ENCODE results near the gene ANKS1B.
"Not testable (repeated sequence)": the region's sequence is repeated elsewhere in the genome, so short reads cannot be mapped to it uniquely, and the experiment has no call there.

ANKS1B gene

DNA sequence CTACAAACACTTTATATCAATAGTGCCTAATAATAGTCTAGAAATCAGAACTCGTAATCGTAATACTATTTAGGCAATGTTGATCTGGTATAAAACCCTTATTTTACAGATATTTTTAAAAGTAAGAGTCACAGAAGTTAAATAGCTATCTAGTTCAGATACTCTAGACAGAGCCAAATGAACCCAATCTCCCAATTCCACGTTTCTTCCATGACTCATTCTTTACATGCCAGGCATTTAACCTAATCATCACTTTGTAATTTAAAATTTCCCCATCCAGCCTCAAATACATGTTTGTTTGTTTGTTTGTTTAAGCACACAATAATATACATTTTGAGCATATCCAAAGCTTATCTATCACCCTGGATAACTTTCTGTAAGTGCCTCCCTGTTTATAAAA lies 373.6 kb downstream of the ANKS1B start:
- H3K4me3 ChIP-seq (ENCODE audit: control insufficient read depth, low read depth, low read length): no peak overlapping the region
- TF ChIP-seq, protein P1, sequence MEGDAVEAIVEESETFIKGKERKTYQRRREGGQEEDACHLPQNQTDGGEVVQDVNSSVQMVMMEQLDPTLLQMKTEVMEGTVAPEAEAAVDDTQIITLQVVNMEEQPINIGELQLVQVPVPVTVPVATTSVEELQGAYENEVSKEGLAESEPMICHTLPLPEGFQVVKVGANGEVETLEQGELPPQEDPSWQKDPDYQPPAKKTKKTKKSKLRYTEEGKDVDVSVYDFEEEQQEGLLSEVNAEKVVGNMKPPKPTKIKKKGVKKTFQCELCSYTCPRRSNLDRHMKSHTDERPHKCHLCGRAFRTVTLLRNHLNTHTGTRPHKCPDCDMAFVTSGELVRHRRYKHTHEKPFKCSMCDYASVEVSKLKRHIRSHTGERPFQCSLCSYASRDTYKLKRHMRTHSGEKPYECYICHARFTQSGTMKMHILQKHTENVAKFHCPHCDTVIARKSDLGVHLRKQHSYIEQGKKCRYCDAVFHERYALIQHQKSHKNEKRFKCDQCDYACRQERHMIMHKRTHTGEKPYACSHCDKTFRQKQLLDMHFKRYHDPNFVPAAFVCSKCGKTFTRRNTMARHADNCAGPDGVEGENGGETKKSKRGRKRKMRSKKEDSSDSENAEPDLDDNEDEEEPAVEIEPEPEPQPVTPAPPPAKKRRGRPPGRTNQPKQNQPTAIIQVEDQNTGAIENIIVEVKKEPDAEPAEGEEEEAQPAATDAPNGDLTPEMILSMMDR (IDR thresholded peaks at IDR 0.05; ENCODE audit: control insufficient read depth, insufficient read depth, low read depth, low read length, missing control alignments): no peak
- no peak for DNase-seq (ENCODE audit: low read depth)

DNA sequence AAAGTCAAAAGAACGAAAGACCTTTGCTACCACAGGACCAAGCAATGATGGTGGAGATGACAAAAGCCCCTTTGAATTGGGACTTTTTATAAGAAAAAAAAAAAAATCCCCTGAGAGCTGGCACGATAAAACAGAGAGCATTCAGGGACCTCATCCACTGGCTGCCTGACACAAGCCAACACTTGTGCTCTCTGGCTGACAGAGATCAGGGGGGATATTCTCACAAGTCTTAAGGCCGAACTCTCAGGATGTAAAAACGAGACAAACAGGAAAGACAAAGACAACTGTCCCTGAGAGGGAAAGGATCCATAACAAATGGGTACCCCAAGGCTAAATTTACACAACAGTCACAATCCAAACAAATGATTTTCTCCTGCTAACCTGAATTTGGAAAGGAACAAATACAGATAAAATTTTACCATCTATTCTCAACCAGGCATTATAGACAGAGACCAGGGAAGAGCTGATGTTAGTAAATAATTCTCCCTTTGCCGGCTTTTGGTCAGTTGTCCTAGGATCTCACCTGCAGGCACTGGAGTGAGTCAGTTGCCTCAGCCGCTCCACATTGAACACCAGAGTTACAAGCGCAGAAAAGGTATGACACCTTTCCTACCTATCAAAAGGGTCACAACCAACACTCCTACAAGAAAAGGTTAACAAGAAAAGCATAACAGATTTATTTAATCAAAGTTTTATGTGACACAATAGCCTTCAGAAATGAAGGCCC lies 375.1 kb downstream of the ANKS1B start:
- TF ChIP-seq, protein P1 (IDR thresholded peaks at IDR 0.05; ENCODE audit: control insufficient read depth, insufficient read depth, low read depth, low read length, missing control alignments): no peak
- no peak for DNase-seq (ENCODE audit: low read depth)
- H3K4me3 ChIP-seq (ENCODE audit: control insufficient read depth, low read depth, low read length): no peak overlapping the region

DNA sequence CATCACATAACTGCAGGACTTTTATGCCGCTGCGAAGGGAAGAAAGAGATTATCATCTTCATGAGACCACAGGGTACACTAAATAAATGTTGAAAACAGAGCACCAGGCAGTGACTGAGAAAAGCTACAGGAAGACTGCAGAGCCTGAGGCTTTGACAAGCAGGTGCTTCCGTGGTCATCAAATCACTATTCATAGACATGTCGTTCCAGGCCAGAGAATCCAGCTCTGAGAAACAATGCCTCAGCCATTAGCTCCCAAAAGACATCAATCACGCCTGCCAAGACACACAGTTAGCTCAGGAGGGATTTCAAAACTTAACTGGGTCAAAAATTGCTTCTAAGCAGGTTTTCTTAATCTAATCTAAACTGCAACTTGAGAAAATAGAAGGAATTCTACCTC lies 384.3 kb downstream of the ANKS1B start:
- DNase-seq (ENCODE audit: low read depth): no peak
- TF ChIP-seq, protein P1 (IDR thresholded peaks at IDR 0.05; ENCODE audit: control insufficient read depth, insufficient read depth, low read depth, low read length, missing control alignments): no peak
- no peak overlapping the region for H3K4me3 ChIP-seq (ENCODE audit: control insufficient read depth, low read depth, low read length)

DNA sequence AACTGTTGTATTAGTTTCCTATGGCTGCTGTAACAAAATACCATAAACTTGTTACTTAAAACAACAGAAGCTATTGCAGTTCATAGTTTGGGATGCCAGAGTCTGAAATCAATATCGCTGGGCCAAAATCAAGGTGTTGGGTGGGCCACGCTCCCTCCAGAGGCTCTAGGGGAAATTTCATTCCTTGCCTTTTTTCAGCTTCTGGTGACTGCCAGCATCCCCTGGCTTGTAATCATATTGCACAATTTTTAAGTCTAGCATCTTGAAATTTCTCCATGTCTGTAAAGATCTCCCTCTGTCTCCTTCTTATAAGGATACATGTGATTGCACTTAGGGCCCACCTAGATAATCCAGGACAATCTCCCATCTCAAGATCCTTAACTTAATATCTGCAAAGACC lies 386.0 kb downstream of the ANKS1B start:
- TF ChIP-seq, protein P1 (IDR thresholded peaks at IDR 0.05; ENCODE audit: control insufficient read depth, insufficient read depth, low read depth, low read length, missing control alignments): no peak
- DNase-seq (ENCODE audit: low read depth): no peak
- no peak overlapping the region for H3K4me3 ChIP-seq (ENCODE audit: control insufficient read depth, low read depth, low read length)

DNA sequence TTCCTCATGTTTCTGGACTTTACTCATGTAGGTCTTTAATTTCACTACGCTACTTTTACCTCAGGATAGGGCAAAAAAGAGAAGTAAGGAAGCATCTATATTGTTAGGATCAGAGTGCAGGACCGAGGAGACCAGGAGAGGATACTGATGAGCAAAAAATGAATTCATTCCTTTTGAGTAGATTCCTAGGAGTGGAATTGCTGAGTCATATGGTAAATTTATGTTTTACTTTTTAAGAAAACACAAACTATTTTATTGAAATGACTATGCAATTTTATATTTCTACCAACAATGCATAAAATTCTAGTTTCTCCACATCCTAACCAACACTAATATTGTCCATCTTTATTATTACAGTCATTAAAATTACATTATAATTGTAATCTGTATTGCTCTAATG lies 388.0 kb downstream of the ANKS1B start:
- TF ChIP-seq, protein P1 (IDR thresholded peaks at IDR 0.05; ENCODE audit: control insufficient read depth, insufficient read depth, low read depth, low read length, missing control alignments): no peak
- no peak overlapping the region for H3K4me3 ChIP-seq (ENCODE audit: control insufficient read depth, low read depth, low read length)
- no peak for DNase-seq (ENCODE audit: low read depth)

DNA sequence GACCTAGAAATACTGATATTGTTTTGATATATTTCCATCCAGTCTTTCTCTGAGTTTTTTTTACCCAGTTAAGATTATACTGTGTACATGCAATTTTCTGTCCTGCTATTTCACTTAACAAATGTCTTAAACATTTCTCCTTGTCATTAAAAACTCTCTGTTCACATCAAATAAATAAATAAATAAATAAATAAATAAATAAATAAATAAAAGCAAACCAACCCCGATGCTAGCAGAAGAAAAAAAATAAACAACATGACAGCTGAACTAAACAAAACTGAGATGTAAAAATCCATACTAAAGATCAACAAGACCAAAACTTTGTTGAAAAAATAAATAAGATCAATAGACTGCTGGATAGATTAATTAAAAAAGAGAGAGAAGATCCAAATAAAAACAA lies 407.6 kb downstream of the ANKS1B start:
- DNase-seq (ENCODE audit: low read depth); H3K4me3 ChIP-seq (ENCODE audit: control insufficient read depth, low read depth, low read length): not testable (repeated sequence)

DNA sequence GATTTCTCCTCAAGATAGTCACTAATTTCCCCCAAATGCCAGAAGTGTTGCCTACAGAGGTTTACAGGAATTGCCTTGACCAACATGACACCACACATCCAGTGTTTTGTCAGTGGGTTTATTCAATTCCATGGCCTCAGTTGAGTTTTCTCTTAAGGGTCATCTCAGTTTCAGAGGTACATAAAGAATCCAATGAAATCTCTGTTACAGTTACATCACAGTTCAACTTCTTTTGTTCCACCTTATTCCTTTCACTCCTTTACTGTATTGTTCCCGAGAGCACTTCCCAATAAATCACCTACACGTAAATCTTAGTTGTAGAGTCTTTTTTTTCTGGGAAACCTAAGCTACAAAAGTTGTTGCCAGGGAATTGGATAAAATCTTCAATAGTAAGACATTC lies 410.8 kb downstream of the ANKS1B start:
- DNase-seq (ENCODE audit: low read depth): no peak
- TF ChIP-seq, protein P1 (IDR thresholded peaks at IDR 0.05; ENCODE audit: control insufficient read depth, insufficient read depth, low read depth, low read length, missing control alignments): no peak
- no peak overlapping the region for H3K4me3 ChIP-seq (ENCODE audit: control insufficient read depth, low read depth, low read length)

All from AG09309 (cell line).